Activated CD4-positive, alpha-beta memory T cell treated with anti-CD3 and anti-CD28 coated beads for 36 hours (primary cell): ENCODE measurements around the gene LOXHD1. TPM values are rescaled to one million over a fixed set of nuclear protein-coding genes. Genes with fewer than 3 reads are reported as not detected.

ENCODE experiments used
- CTCF ChIA-PET: fragments of 350-600 bp; sonication (Branson Sonifier 250); formaldehyde crosslinking; loops from one replicate; lab custom pipeline; 2021; ENCODE audit warnings: antibody characterized with exemption, inconsistent platforms; lab: Charles Lee
- POLR2A ChIA-PET: fragments of 350-600 bp; sonication (Branson Sonifier 250); formaldehyde crosslinking; loops from one replicate; lab custom pipeline; 2021; ENCODE audit warnings: antibody characterized with exemption; lab: Charles Lee
- DNase-seq: peaks from one replicate; pipeline ENCODE4 v3.0.0-alpha.2; 2020
- H3K27ac Mint-ChIP-seq: one replicate; pipeline ENCODE4 v1.8.0; 2021; ENCODE audit warnings: mixed read lengths
- H3K27me3 Mint-ChIP-seq: one replicate; pipeline ENCODE4 v1.8.0; 2021; ENCODE audit warnings: mixed read lengths
- H3K36me3 Mint-ChIP-seq: one replicate; pipeline ENCODE4 v1.8.0; 2021; ENCODE audit warnings: mixed read lengths
- H3K4me1 Mint-ChIP-seq: one replicate; pipeline ENCODE4 v1.8.0; 2021; ENCODE audit warnings: low read depth, mixed read lengths
- H3K4me3 Mint-ChIP-seq: one replicate; pipeline ENCODE4 v1.8.0; 2021; ENCODE audit warnings: mild to moderate bottlenecking, mixed read lengths
- H3K9me3 Mint-ChIP-seq: one replicate; pipeline ENCODE4 v1.8.0; 2021; ENCODE audit warnings: mixed read lengths
- intact Hi-C: fragments of 100-400 bp; cut with micrococcal nuclease; formaldehyde crosslinking; loops from one replicate; pipeline ENCODE4 v1.15.1; 2023
- total RNA-seq, 2 experiments: library from RNA; stranded (reverse); gene quantifications; one replicate each; pipeline ENCODE4 v1.2.3, GENCODE V29; 2021

LOXHD1 gene
- total RNA-seq, 2 experiments from 2014 or later = 0.05 TPM; not detected in 1

GRCh38 chr18:46588971-46589660, 67.9 kb downstream of the LOXHD1 start:
- Mint-ChIP-seq H3K9me3 (no peaks in the 10 kb centered on the region), H3K4me1 (no peaks in the 10 kb centered on the region), H3K4me3 (no peak overlapping the region), H3K36me3 (no peaks in the 10 kb centered on the region), H3K27me3 (peaks cover 6% of the 10 kb centered on the region), H3K27ac (no peak overlapping the region)
- CTCF ChIA-PET = no interaction called here
- POLR2A ChIA-PET = no interaction called here
- intact Hi-C loops = no loop called here
- DNase-seq = no peak

GRCh38 chr18:46587600-46587999, 69.4 kb downstream of the LOXHD1 start:
- Mint-ChIP-seq H3K9me3 (no peaks in the 10 kb centered on the region), H3K4me3 (no peak overlapping the region), H3K4me1 (no peaks in the 10 kb centered on the region), H3K27ac (no peak overlapping the region), H3K27me3 (peaks cover 5% of the 10 kb centered on the region), H3K36me3 (no peaks in the 10 kb centered on the region)
- ChIA-PET CTCF (no interaction called here), POLR2A (no interaction called here)
- DNase-seq = no peak
- intact Hi-C loops = no loop called here

- no peaks in the 10 kb centered on the region for H3K36me3 Mint-ChIP-seq
- no peak for DNase-seq
- peaks cover 22% of the 10 kb centered on the region for H3K9me3 Mint-ChIP-seq
- H3K27me3 Mint-ChIP-seq = peaks cover 7% of the 10 kb centered on the region
- H3K4me3 Mint-ChIP-seq = no peak overlapping the region
- H3K27ac Mint-ChIP-seq = no peak overlapping the region
- ChIA-PET POLR2A (no interaction called here), CTCF (no interaction called here)
- intact Hi-C loops = no loop called here
- H3K4me1 Mint-ChIP-seq = no peaks in the 10 kb centered on the region
Observed at GRCh38 chr18:46583711-46584110, 73.3 kb downstream of the LOXHD1 start.

GRCh38 chr18:46581648-46582047, 75.4 kb downstream of the LOXHD1 start:
- POLR2A ChIA-PET = no interaction called here
- Mint-ChIP-seq H3K4me3 (no peak overlapping the region), H3K36me3 (no peaks in the 10 kb centered on the region), H3K27me3 (peaks cover 13% of the 10 kb centered on the region), H3K4me1 (no peaks in the 10 kb centered on the region), H3K9me3 (peaks cover 22% of the 10 kb centered on the region), H3K27ac (no peak overlapping the region)
- CTCF ChIA-PET = interaction anchor here (1.2 kb wide), 1 partner anchor 76 kb away, joined by 4 read pairs; no protein-coding TSS in a partner anchor
- intact Hi-C loops = no loop called here
- DNase-seq = no peak

GRCh38 chr18:46578987-46579386, 78.0 kb downstream of the LOXHD1 start:
- Mint-ChIP-seq H3K36me3 (no peaks in the 10 kb centered on the region), H3K27ac (no peak overlapping the region), H3K27me3 (peaks cover 13% of the 10 kb centered on the region), H3K4me1 (no peaks in the 10 kb centered on the region), H3K9me3 (peaks cover 22% of the 10 kb centered on the region), H3K4me3 (no peak overlapping the region)
- ChIA-PET CTCF (no interaction called here), POLR2A (no interaction called here)
- DNase-seq = no peak
- intact Hi-C loops = no loop called here

GRCh38 chr18:46577546-46577945, 79.5 kb downstream of the LOXHD1 start:
- no peak overlapping the region for H3K4me3 Mint-ChIP-seq
- peaks cover 11% of the 10 kb centered on the region for H3K27me3 Mint-ChIP-seq
- intact Hi-C loops = no loop called here
- H3K9me3 Mint-ChIP-seq = peaks cover 22% of the 10 kb centered on the region
- H3K36me3 Mint-ChIP-seq = no peaks in the 10 kb centered on the region
- no peaks in the 10 kb centered on the region for H3K4me1 Mint-ChIP-seq
- DNase-seq = no peak
- POLR2A ChIA-PET = no interaction called here
- H3K27ac Mint-ChIP-seq = no peak overlapping the region
- CTCF ChIA-PET = no interaction called here

GRCh38 chr18:46575851-46576250, 81.2 kb downstream of the LOXHD1 start:
- Mint-ChIP-seq H3K36me3 (no peaks in the 10 kb centered on the region), H3K9me3 (peaks cover 12% of the 10 kb centered on the region), H3K4me1 (no peaks in the 10 kb centered on the region), H3K27me3 (peaks cover 11% of the 10 kb centered on the region), H3K4me3 (no peak overlapping the region), H3K27ac (no peak overlapping the region)
- ChIA-PET POLR2A (no interaction called here), CTCF (no interaction called here)
- DNase-seq = no peak
- intact Hi-C loops = no loop called here

GRCh38 chr18:46574743-46575115, 82.3 kb downstream of the LOXHD1 start:
- H3K9me3 Mint-ChIP-seq = peaks cover 4% of the 10 kb centered on the region
- no peaks in the 10 kb centered on the region for H3K36me3 Mint-ChIP-seq
- intact Hi-C loops = no loop called here
- ChIA-PET CTCF (no interaction called here), POLR2A (no interaction called here)
- H3K27ac Mint-ChIP-seq = no peak overlapping the region
- DNase-seq = no peak
- H3K4me3 Mint-ChIP-seq = no peak overlapping the region
- H3K4me1 Mint-ChIP-seq = no peaks in the 10 kb centered on the region
- peaks cover 9% of the 10 kb centered on the region for H3K27me3 Mint-ChIP-seq

GRCh38 chr18:46574000-46574742, 82.8 kb downstream of the LOXHD1 start:
- peaks cover 8% of the 10 kb centered on the region for H3K27me3 Mint-ChIP-seq
- H3K27ac Mint-ChIP-seq = no peak overlapping the region
- CTCF ChIA-PET = no interaction called here
- POLR2A ChIA-PET = no interaction called here
- no peaks in the 10 kb centered on the region for H3K4me1 Mint-ChIP-seq
- no peaks in the 10 kb centered on the region for H3K36me3 Mint-ChIP-seq
- H3K4me3 Mint-ChIP-seq = no peak overlapping the region
- intact Hi-C loops = no loop called here
- no peak for DNase-seq
- no peaks in the 10 kb centered on the region for H3K9me3 Mint-ChIP-seq

GRCh38 chr18:46573156-46573555, 83.9 kb downstream of the LOXHD1 start:
- Mint-ChIP-seq H3K27ac (no peak overlapping the region), H3K9me3 (no peaks in the 10 kb centered on the region), H3K36me3 (no peaks in the 10 kb centered on the region), H3K4me1 (no peaks in the 10 kb centered on the region), H3K27me3 (peaks cover under 1% of the 10 kb centered on the region), H3K4me3 (no peak overlapping the region)
- no peak for DNase-seq
- ChIA-PET POLR2A (no interaction called here), CTCF (no interaction called here)
- intact Hi-C loops = no loop called here

GRCh38 chr18:46571756-46572155, 85.3 kb downstream of the LOXHD1 start:
- Mint-ChIP-seq H3K27me3 (no peaks in the 10 kb centered on the region), H3K36me3 (no peaks in the 10 kb centered on the region), H3K4me3 (no peak overlapping the region), H3K4me1 (no peaks in the 10 kb centered on the region), H3K9me3 (no peaks in the 10 kb centered on the region), H3K27ac (no peak overlapping the region)
- intact Hi-C loops = no loop called here
- DNase-seq = no peak
- CTCF ChIA-PET = interaction anchor here (1.3 kb wide), 1 partner anchor 51 kb away, joined by 3 read pairs; no protein-coding TSS in a partner anchor
- POLR2A ChIA-PET = no interaction called here

GRCh38 chr18:46570666-46571065, 86.4 kb downstream of the LOXHD1 start:
- H3K4me3 Mint-ChIP-seq = no peak overlapping the region
- no peaks in the 10 kb centered on the region for H3K36me3 Mint-ChIP-seq
- H3K27ac Mint-ChIP-seq = no peak overlapping the region
- no peaks in the 10 kb centered on the region for H3K9me3 Mint-ChIP-seq
- intact Hi-C loops = no loop called here
- POLR2A ChIA-PET = interaction anchor here (0.6 kb wide), 1 partner anchor 1729 kb away, joined by 3 read pairs; no protein-coding TSS in a partner anchor
- CTCF ChIA-PET = no interaction called here
- no peaks in the 10 kb centered on the region for H3K27me3 Mint-ChIP-seq
- H3K4me1 Mint-ChIP-seq = no peaks in the 10 kb centered on the region
- no peak for DNase-seq

GRCh38 chr18:46570134-46570533, 86.9 kb downstream of the LOXHD1 start:
- H3K27ac Mint-ChIP-seq = no peak overlapping the region
- H3K27me3 Mint-ChIP-seq = no peaks in the 10 kb centered on the region

More at GRCh38 chr18:46570134-46570533, 86.9 kb downstream of the LOXHD1 start:
- H3K9me3 Mint-ChIP-seq = no peaks in the 10 kb centered on the region
- POLR2A ChIA-PET = no interaction called here
- H3K4me3 Mint-ChIP-seq = no peak overlapping the region
- intact Hi-C loops = no loop called here
- no peak for DNase-seq
- CTCF ChIA-PET = no interaction called here
- no peaks in the 10 kb centered on the region for H3K4me1 Mint-ChIP-seq
- H3K36me3 Mint-ChIP-seq = no peaks in the 10 kb centered on the region
